Mammary epithelial cell (primary cell): ENCODE results near the gene RPS18.

Source experiments
- EZH2 ChIP-seq: IDR thresholded peaks from 2 replicates; pipeline ENCODE4 v1.6.1; 2012; ENCODE audit warnings: low read length, inconsistent platforms, borderline replicate concordance
- TF ChIP-seq, protein P1 (sequence below), 2 donors: IDR thresholded peaks in 1 of 2; conservative IDR thresholded peaks in 1 of 2; 2 replicates each; pipeline ENCODE4 v1.5.1; 2011 to 2012; ENCODE audit warnings: inconsistent platforms in 2 of 2, low read length in 2 of 2, mild to moderate bottlenecking in 2 of 2, control low read depth in 1 of 2, low read depth in 1 of 2; ENCODE audit not compliant: insufficient read depth in 1 of 2; ENCODE audit errors: extremely low read depth in 1 of 2

- TF ChIP-seq, protein P1, sequence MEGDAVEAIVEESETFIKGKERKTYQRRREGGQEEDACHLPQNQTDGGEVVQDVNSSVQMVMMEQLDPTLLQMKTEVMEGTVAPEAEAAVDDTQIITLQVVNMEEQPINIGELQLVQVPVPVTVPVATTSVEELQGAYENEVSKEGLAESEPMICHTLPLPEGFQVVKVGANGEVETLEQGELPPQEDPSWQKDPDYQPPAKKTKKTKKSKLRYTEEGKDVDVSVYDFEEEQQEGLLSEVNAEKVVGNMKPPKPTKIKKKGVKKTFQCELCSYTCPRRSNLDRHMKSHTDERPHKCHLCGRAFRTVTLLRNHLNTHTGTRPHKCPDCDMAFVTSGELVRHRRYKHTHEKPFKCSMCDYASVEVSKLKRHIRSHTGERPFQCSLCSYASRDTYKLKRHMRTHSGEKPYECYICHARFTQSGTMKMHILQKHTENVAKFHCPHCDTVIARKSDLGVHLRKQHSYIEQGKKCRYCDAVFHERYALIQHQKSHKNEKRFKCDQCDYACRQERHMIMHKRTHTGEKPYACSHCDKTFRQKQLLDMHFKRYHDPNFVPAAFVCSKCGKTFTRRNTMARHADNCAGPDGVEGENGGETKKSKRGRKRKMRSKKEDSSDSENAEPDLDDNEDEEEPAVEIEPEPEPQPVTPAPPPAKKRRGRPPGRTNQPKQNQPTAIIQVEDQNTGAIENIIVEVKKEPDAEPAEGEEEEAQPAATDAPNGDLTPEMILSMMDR (conservative IDR thresholded peaks at IDR 0.05 in 1 of 2, IDR thresholded peaks at IDR 0.05 in 1 of 2; ENCODE audit: extremely low read depth in 1 of 2, insufficient read depth in 1 of 2, low read depth in 1 of 2, low read length in 2 of 2), result no peak
- TF ChIP-seq EZH2, result no peak
Observed at GRCh38 chr6:33273924-33274902, 2.3 kb downstream of the RPS18 start.
